ENCODE data around the gene RAVER1. TPM values are rescaled to one million over a fixed set of nuclear protein-coding genes. Genes with fewer than 3 reads are reported as not detected.

Gene RAVER1
- total and polyA plus RNA-seq, 2 of the 8 experiments (the other 6 are each of a cell fraction or from before 2014, with no cell fraction given): 5.7 to 70.5 TPM

DNA sequence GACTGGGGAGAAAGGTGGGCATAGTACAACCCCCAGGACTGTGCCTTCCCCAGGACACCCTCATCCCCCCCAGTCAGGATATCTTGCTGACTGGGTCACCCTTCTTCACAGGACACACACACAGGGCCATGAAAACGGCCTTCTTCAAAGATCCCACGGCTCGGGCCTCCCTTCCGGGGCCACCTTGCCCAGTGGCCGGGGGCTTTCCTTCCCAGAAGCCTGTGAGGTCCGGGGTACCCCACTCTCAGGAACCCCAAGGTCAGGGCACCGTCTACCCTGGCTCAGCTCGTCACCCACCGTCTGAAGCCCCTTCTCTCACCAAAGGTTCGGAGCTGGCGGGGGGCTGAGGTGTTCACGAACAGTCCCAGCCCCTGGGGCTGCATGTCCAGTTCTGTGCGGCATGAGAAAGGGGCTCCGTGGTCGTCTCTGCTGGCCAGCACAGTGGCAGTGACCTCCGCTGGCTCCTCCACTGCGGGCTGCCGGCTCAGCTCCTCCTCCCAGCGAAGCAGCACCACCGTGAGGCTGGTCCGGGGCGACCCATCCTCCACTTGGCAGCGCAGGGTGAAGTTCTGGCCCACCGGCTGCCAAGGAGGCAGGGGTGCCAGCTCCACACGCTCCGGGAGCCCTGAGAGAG lies 2.1 kb upstream of the RAVER1 start (continued):
- no peak for TF ChIP-seq JUN (IDR thresholded peaks at IDR 0.05; ENCODE audit: low read depth, low read length)
- TF ChIP-seq, protein P1, sequence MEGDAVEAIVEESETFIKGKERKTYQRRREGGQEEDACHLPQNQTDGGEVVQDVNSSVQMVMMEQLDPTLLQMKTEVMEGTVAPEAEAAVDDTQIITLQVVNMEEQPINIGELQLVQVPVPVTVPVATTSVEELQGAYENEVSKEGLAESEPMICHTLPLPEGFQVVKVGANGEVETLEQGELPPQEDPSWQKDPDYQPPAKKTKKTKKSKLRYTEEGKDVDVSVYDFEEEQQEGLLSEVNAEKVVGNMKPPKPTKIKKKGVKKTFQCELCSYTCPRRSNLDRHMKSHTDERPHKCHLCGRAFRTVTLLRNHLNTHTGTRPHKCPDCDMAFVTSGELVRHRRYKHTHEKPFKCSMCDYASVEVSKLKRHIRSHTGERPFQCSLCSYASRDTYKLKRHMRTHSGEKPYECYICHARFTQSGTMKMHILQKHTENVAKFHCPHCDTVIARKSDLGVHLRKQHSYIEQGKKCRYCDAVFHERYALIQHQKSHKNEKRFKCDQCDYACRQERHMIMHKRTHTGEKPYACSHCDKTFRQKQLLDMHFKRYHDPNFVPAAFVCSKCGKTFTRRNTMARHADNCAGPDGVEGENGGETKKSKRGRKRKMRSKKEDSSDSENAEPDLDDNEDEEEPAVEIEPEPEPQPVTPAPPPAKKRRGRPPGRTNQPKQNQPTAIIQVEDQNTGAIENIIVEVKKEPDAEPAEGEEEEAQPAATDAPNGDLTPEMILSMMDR (IDR thresholded peaks at IDR 0.05; ENCODE audit: control extremely low read depth in 1 of 3, insufficient read depth in 1 of 3, low read depth in 1 of 3, low read length in 3 of 3): peak in 2 of 3 experiments; percentile 19 to 28; a peak in 3 of 4 replicates
- TF ChIP-seq ASH2L (IDR thresholded peaks at IDR 0.05; ENCODE audit: low read length): no peak
- TF ChIP-seq RBBP5 (IDR thresholded peaks at IDR 0.05; ENCODE audit: borderline replicate concordance, low read depth, low read length): no peak

All from H1 (cell line).